ENCODE measurements around the gene RPS3.

DNA sequence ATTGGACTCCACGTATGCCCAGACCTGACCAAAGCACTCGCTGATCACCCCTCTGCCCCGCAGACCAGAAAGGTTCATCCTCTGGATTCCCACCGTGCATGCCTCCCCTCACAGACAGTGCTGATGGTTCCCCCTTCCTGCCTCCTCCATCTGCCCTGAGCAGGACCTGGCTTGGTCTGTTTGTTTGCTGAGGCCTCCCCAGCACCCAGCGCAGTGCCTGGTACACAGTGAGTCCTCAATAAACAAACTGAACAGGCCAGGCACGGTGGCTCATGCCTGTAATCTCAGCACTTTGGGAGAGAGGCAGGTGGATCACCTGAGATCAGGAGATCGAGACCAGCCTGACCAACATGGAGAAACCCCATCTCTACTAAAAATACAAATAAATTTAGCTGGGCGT, 23.7 kb upstream of the RPS3 start:
- TF ChIP-seq KLF10 (tag by site-specific recombination; IDR thresholded peaks at IDR 0.05) (no peak), ZNF768 (tag by site-specific recombination; IDR thresholded peaks at IDR 0.05) (no peak), ZNF175 (tag by site-specific recombination; IDR thresholded peaks at IDR 0.05) (no peak), ZBTB8A (tag by site-specific recombination; IDR thresholded peaks at IDR 0.05) (no peak), ZNF600 (tag by site-specific recombination; IDR thresholded peaks at IDR 0.05) (no peak), ZNF133 (tag by site-specific recombination; IDR thresholded peaks at IDR 0.05) (no peak), ZNF184 (tag by site-specific recombination; IDR thresholded peaks at IDR 0.05) (no peak), ZNF560 (tag by site-specific recombination; IDR thresholded peaks at IDR 0.05; ENCODE audit: borderline replicate concordance) (no peak)
- TF ChIP-seq, protein P1, sequence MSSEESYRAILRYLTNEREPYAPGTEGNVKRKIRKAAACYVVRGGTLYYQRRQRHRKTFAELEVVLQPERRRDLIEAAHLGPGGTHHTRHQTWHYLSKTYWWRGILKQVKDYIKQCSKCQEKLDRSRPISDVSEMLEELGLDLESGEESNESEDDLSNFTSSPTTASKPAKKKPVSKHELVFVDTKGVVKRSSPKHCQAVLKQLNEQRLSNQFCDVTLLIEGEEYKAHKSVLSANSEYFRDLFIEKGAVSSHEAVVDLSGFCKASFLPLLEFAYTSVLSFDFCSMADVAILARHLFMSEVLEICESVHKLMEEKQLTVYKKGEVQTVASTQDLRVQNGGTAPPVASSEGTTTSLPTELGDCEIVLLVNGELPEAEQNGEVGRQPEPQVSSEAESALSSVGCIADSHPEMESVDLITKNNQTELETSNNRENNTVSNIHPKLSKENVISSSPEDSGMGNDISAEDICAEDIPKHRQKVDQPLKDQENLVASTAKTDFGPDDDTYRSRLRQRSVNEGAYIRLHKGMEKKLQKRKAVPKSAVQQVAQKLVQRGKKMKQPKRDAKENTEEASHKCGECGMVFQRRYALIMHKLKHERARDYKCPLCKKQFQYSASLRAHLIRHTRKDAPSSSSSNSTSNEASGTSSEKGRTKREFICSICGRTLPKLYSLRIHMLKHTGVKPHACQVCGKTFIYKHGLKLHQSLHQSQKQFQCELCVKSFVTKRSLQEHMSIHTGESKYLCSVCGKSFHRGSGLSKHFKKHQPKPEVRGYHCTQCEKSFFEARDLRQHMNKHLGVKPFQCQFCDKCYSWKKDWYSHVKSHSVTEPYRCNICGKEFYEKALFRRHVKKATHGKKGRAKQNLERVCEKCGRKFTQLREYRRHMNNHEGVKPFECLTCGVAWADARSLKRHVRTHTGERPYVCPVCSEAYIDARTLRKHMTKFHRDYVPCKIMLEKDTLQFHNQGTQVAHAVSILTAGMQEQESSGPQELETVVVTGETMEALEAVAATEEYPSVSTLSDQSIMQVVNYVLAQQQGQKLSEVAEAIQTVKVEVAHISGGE (tag by site-specific recombination; conservative IDR thresholded peaks at IDR 0.05; ENCODE audit: low read depth): no peak
- TF ChIP-seq, protein P2, sequence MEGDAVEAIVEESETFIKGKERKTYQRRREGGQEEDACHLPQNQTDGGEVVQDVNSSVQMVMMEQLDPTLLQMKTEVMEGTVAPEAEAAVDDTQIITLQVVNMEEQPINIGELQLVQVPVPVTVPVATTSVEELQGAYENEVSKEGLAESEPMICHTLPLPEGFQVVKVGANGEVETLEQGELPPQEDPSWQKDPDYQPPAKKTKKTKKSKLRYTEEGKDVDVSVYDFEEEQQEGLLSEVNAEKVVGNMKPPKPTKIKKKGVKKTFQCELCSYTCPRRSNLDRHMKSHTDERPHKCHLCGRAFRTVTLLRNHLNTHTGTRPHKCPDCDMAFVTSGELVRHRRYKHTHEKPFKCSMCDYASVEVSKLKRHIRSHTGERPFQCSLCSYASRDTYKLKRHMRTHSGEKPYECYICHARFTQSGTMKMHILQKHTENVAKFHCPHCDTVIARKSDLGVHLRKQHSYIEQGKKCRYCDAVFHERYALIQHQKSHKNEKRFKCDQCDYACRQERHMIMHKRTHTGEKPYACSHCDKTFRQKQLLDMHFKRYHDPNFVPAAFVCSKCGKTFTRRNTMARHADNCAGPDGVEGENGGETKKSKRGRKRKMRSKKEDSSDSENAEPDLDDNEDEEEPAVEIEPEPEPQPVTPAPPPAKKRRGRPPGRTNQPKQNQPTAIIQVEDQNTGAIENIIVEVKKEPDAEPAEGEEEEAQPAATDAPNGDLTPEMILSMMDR (tag by site-specific recombination; IDR thresholded peaks at IDR 0.05): no peak

Measured in HEK293 (cell line).